NCI-H2196 treated with DMSO at 0.1 percent for 48 hours (cell line): Measurements from ENCODE around the gene AP5S1.
"Not testable (repeated sequence)": the region's sequence is repeated elsewhere in the genome, so short reads cannot be mapped to it uniquely, and the experiment has no call there.

Experiments
- DNase-seq: peaks from one replicate; lab custom pipeline; 2025; ENCODE audit not compliant: unreplicated experiment; lab: John Stamatoyannopoulos, UW

Gene AP5S1

DNA sequence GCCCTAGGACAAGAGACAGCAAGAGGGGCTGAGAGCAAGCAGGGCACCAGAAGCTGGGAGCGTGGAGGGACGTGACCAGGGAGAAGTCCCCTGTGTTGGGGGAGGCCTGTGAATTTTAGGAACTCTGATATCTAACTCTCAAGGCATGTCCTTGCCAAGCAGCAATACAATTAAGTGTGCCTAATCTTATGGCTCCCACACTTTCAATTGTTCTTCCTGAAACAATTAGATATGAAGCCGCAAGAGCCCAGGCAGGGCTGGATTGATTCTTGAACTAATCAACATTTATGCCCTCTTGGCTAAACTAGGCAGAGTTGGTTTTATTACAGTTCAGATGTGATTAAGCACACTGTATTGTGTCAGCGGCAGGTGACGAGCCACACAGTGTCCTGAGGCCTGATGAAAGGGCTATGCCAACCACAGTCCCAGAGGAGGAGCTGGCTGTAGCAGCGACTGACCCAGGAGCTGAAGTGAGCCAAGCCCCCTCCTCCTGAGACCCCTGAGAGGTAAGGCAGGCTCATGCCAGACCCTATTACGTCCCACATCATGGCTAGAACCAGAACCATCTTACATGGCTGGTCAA is 22.1 kb downstream of the AP5S1 start:
- no peak for DNase-seq

DNA sequence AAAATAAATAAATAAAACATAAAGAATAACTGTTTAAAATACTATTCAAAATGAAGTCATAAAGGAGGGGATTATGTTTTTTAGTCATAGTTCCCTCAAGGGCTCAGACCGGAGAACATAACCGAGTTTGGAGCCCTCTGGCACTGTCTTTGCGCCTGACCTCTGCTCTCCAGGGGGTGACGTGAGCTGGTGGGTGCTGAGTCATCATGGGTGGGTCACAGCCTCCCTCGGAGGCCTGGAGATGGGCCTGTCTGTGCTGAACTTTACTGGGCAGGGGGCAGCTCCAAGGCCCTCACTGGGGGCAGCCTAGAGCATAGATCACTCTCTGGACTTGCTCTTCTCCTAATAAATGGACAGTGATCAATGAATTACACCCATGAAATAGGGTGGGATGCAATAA is 23.1 kb downstream of the AP5S1 start:
- no peak for DNase-seq

DNA sequence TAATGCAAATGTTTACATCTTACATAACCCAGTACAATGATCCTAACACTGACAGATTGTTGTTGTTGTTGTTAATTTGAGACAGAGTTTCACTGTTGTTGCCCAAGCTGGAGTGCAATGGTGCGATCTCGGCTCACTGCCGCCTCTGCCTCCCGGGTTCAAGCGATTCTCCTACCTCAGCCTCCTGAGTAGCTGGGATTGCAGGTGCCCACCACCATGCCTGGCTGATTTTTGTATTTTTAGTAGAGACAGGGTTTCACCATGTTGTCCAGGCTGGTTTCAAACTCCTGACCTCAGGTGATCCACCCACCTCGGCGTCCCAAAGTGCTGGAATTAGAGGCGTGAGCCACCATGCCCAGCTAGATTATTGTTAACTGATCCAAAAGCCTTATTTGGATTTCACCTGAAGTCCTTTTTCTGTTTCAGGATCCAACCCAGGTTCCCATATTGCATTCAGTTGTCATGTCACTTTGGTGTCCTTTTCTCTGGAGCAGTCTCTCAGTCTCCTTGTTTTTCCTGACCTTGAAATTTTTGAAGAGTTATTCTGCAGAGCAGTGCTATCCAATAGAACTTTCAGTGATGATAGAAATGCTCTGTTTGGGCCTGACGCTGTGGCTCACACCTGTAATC is 23.8 kb downstream of the AP5S1 start:
- DNase-seq = not testable (repeated sequence)

DNA sequence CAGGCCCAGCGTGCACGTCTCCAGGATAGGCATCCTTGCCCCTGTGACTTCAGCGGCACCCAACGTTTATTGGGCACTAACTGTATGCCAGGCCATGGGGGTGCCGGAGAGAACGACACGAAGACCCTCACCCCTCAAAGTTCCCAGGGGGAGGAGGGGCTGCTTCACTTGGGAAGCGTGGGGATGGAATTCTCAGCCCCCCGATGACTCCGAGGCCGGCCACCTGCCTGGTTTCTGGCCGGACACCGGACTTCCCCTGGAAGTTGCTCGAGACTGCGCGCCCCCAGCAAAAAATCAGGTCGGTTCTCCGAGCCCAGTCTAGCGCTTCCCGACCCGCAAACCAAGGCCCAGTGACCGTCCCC is 26.0 kb downstream of the AP5S1 start:
- DNase-seq = no peak

DNA sequence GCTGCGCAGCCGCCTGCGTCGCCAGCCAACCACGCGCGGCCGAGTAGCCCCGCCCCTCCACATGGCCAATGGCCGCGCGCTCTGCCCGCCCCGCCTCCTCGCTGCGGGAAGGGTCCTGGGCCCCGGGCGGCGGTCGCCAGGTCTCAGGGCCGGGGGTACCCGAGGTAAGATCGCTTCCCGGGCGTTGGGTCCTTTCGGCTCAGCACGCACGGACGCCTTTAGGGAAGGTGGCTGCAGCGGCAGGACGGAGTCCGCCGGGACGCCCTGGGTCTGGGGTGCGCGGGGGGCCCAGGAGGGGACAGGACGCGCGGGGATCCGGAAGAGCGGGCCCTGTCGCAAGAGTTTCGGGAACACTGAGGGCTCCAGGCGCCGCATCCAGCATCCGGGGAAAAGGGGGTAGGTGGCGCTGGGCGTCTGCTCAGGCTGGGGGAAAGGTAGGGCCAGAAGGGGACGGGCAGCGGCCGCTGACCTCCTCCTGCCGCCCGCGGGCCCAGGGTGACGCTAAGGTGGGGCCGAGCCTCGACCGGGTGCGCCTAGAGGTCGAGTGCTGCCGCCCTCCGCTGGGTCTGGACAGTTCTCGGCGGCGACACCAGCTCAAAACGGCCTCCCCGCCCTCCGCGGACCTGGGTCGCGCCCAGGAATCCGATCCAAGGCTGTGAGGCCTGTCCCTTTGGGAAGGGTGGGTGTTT is 26.5 kb downstream of the AP5S1 start, which contains the start of gene MAVS:
Gene MAVS, plus strand, starts transcription at position 95 of the 689 bp plus-strand sequence. CDS start 7,791 bp downstream, outside the sequence.
- peak; percentile 64 for DNase-seq

DNA sequence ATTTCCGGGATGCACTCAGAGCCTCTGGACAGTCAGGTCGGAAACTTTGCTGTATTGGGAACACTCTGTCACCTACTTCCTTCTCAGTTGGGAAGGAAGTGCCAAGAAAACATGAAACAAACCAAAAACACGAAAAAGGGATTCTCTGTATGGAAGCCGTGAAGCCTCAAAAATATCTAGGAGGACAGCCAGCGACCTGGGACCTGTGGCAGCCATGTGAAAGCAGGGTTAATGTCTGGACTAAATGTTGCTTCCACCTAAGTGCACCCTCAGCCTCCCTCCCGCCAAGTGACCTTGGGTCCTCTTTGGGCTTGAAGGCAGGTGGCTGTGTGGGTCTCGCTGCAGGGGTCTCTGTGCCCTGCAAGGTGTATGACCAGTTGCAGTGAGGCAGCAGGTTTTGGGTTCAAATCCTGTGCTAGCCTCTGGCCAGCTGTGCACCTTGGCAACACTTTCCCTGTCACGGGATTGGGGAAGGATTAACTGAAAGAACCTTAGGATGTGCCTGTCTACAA is 27.1 kb downstream of the AP5S1 start:
- no peak for DNase-seq

DNA sequence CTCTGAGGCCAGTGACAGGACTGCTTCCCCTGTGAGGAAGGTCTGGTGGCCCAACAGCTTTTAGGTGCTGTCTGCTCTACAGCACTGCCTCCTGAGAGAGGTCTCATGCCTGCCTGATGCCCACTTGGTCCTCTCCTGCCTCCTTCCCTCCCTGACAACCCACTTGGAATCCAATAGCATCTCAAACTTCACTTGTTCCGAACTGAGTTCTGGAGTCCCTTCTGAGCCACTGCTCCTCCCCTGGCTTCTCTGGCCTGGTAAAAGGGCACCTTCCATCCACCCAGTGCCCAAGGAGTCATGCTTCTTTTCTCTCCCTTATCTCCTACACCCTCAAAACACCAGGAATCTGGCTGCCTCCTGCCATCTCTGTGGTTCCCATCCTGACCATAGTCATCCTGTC is 28.2 kb downstream of the AP5S1 start:
- no peak for DNase-seq

DNA sequence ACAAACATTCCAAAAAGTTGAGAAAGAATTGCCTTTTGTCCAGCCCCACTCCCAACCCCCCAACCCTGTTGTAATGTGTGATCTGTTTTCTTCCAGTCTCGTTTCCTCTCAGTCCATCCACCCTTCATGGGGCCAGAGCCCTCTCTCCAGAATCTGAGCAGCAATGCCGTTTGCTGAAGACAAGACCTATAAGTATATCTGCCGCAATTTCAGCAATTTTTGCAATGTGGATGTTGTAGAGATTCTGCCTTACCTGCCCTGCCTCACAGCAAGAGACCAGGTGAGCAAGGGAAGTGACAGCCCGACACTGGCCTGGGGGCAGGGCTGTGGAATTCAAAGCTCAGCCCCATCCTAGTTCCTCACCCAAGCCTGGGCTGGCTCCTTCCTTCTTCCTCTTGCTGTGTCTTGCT is 34.1 kb downstream of the AP5S1 start:
- DNase-seq = no peak

DNA sequence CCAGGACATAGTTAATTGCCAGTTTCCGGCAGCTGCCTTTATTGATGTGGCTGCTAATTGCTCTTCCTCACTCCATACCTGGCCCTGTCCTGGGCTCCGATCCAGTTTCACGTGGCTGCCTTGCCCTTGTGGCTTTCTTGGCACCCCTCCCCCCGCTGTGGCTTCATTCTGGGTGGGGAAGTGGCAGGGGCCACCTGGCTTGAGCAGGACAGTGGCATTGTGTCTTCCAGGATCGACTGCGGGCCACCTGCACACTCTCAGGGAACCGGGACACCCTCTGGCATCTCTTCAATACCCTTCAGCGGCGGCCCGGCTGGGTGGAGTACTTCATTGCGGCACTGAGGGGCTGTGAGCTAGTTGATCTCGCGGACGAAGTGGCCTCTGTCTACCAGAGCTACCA is 37.1 kb downstream of the AP5S1 start:
- peak; percentile 52 for DNase-seq

DNA sequence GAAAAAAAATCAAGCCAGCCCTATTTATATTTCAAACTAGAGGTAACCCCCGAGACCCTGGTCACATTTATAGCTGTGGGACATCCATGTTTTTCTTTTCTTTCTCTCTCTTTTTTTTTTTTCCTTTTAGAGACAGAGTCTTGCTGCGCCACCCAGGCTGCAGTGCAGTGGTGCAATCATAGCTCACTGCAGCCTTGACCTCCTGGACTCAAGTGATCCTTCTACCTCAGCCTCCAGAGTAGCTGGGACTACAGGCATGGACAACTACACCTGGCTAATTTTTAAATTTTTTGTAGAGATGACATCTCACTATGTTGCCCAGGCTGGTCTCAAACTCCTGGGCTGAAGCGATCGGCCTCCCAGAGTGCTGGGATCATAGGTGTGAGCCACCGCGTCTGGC is 38.3 kb downstream of the AP5S1 start:
- no peak for DNase-seq

DNA sequence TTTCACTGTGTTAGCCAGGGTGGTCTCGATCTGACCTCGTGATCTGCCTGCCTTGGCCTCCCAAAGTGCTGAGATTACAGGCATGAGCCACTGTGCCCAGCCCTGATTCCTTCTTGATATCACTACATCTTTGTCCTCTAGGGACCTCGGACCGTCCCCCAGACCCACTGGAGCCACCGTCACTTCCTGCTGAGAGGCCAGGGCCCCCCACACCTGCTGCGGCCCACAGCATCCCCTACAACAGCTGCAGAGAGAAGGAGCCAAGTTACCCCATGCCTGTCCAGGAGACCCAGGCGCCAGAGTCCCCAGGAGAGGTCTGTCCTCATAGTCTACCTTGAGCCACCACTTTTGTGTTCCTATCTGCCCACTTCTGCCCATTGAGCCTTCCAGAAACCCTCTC is 40.8 kb downstream of the AP5S1 start:
- no peak for DNase-seq

DNA sequence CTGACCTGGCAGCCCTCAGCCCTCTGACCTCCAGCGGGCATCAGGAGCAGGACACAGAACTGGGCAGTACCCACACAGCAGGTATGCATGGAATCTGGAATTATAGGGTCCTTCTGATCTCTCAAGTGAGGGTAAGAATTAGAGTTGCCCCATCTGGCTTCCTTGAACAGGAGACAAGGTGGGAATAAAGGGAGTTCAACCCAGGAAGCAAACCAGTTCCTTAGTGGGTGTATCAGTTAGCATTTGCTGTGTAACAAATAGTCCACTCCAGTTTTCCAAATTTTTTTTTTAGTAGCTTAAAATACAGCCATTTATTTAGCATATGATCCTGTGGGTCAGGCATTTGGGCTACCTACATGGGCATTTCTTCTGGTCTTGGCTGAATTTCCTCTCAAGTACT is 42.0 kb downstream of the AP5S1 start:
- no peak for DNase-seq

DNA sequence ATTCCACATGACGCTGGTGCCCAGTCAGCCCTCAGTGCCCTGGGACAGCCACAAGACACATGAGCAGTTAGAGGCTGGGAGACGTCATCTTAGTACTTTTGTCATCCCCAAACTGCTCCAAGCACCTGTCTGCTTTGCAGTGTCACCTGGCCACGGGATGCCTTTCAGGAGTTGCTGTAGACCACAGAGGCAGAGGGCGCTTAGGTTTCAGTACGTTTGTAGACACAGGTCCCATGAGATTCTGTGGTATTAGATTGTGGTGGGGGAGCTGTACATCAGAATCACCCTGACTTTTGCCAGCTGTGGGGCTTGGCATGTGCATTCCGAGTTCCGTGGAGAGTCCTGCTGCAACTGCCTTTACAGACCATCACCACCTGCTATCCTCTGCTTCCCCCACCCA is 43.0 kb downstream of the AP5S1 start:
- DNase-seq = no peak

DNA sequence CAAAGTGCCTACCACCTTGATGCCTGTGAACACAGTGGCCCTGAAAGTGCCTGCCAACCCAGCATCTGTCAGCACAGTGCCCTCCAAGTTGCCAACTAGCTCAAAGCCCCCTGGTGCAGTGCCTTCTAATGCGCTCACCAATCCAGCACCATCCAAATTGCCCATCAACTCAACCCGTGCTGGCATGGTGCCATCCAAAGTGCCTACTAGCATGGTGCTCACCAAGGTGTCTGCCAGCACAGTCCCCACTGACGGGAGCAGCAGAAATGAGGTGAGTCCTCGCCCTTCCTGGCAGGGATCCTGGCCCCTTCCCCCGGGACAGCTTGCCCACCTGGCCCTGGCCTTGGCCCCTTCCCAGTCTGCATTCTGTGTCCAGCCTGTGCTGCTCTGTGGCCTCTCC is 44.2 kb downstream of the AP5S1 start:
- no peak for DNase-seq

DNA sequence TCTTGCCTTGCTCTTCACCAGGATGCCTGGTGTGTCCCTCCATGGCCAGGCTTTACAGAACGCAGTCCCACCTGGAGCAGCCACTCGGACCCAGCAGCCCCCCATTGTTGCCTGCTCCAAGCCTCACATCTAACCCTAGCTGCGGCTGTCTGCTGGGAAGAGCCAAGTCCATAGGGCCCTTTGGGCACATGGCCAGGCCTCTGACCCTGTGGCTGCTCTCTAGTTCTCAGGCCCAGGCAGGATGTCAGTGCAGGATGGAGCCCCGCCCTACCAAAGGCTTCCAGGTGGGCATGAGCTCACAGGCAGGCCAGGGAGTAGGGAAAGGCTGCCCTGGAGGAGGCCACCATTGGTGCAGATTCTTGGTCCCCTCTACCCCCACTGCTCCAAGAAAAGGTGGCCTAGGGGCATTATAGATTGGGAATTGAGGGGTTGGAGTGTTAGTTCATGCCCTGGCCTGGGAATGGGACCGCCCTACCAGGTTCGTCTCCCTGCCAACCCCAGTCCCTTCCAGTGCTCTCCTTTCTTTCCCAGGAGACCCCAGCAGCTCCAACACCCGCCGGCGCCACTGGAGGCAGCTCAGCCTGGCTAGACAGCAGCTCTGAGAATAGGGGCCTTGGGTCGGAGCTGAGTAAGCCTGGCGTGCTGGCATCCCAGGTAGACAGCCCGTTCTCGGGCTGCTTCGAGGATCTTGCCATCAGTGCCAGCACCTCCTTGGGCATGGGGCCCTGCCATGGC is 45.0 kb downstream of the AP5S1 start:
- DNase-seq = no peak

DNA sequence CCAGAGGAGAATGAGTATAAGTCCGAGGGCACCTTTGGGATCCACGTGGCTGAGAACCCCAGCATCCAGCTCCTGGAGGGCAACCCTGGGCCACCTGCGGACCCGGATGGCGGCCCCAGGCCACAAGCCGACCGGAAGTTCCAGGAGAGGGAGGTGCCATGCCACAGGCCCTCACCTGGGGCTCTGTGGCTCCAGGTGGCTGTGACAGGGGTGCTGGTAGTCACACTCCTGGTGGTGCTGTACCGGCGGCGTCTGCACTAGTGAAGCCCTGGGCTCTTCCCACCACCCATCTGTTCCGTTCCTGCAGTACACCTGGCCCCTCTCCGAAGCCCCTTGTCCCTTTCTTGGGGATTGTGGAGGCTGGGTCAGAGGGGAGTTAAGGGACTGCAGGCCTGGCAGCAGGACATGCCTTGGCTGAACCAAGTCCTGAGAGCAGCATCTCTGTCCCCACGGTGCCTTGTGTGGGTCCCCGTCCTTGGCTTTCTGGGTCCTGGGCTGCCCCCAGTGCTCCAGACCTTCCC is 45.6 kb downstream of the AP5S1 start:
- no peak for DNase-seq

DNA sequence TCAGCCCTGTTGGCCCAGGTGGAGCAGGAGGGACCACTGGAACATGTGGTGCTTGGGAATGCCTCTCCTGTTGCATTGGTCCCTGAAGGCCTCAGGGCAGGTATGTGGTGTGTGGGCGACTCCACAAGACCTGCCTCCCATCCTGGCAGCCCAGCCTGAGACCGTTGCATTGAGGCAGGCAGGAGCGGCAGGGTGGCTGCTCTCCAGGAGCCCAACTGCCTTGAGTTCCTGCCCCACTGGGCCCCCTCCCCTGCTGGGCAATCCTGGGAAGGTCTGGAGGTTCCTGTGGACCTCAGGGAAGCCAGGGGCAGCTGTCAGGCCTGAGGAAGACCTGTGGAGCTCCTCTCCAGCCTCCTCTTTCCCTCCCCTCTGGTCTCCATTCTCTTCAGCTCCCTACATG is 46.1 kb downstream of the AP5S1 start:
- DNase-seq = no peak

DNA sequence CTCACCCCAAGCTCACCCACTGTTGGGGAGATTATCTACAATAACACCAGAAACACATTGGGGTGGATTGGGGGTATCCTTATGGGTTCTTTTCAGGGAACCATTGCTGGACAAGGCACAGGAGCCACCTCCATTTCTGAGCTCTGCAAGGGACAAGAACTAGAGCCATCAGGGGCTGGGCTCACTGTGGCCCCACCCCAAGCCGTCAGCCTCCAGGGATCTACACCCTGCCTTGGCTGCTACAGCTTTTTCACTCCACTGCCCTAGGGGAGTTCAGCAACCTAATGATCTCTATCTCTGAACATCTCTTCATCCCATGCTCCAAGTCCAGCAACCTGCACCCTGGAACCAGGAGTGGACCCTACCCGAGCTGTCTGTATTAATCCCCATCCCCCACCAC is 47.5 kb downstream of the AP5S1 start:
- no peak for DNase-seq

DNA sequence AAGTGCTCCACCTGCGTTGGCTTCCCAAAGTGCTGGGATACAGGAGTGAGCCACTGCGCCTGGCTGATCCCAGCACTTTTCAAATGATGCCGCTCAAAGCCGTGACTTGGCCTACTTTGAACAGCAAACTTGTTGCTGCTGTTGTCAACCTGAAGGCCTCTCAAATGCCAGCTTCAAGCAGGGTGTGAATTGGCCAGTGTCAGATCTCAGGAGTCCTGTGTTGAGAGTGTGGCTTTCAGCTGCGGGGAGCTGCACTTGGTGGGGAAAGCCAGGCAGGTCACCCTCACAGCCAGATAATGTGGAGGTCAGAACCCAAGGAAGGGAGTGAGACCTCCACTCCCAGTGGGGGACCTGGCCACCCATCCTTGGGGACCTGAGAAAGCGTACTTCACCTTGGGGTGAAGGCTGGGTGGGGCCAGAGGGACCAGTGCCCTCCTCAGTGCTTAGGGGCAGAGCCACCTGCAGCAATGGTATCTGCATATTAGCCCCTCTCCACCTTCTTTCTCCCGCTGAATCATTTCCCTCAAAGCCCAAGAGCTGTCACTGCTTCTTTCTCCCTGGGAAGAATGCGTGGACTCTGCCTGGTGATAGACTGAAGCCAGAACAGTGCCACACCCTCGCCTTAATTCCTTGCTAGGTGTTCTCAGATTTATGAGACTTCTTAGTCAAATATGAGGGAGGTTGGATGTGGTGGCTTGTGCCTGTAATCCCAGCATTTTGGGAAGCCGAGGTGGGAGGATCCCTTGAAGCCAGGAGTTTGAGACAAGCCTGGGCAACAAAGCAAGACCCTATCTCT is 49.7 kb downstream of the AP5S1 start:
- DNase-seq = no peak

DNA sequence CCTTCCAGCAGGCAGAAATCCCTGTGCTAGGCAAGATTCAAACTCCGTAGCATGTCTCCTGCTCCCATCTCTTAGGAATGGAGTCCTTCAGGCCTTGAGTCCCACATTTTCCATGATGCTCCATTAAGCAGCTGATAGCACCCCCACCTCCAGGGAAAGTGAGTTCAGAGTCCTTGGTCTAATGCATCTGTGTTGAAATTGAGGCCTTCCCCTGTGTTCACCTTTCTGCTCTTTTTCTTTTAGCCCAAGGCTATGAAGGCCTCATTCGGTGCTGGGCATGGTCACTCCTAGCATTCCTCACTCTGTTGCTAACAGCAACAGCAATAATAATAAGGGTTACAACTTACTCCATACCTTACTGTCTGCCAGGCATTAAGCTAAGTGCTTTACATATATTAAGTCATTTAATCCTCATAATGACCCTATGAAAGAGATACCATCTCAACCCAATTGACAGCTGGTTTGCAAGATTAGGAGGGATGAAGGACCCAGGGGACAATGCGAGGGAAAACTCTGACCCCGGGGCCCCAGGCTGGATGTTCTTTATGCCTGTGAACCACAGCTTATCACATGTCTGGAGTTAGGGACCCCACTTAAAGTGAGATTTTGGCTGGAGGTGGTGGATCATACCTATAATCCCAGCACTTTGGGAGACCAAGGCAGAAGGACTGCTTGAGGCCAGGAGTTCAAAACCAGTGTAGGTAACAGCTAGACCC is 51.4 kb downstream of the AP5S1 start:
- no peak for DNase-seq
